ENCODE data around the gene CADPS2.

CADPS2 gene

DNA sequence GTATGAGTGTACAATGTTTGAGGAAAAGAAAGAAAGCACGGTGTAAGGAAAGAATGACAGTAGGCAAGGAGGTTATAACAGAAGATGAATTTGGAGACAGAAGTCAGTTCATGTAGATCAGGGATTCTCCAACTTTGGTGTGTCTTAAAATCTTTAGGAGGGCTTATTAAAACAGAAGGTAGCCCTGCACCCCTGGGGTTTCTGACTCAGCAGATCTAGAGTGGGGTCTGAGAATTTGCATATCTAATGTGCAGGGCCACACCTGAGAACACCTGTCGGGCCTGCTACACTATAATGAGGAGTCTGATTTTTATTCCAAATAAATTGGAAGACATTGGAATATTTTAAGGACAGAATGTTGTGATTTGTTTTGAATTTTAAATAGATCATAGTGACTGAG lies 307.9 kb downstream of the CADPS2 start:
- Histone ChIP-seq H3K36me3 (replicated peaks; ENCODE audit: insufficient read depth, low read length) (no peaks in the 10 kb centered on the region; the same call in 1 of the 2 replicates), H3F3A (ENCODE audit: insufficient read depth, low read length) (no peaks in the 10 kb centered on the region), H4K20me1 (ENCODE audit: insufficient read depth, low read length) (no peaks in the 10 kb centered on the region), H3K9me3 (replicated peaks; ENCODE audit: insufficient read depth, low read length) (no peaks in the 10 kb centered on the region), H3K4me2 (ENCODE audit: low read depth, low read length) (no peak overlapping the region), H3K27ac (ENCODE audit: low read length) (no peak overlapping the region), H3K4me1 (ENCODE audit: low read length) (no peaks in the 10 kb centered on the region), H3K79me2 (ENCODE audit: low read length) (no peaks in the 10 kb centered on the region), H3K9ac (ENCODE audit: low read length) (no peak overlapping the region), H3K9me2 (replicated peaks; ENCODE audit: insufficient read depth, low read length) (no peaks in the 10 kb centered on the region), H2AFZ (ENCODE audit: low read length) (no peak overlapping the region), H3K27me3 (replicated peaks; ENCODE audit: insufficient read depth, low read length) (no peaks in the 10 kb centered on the region), H3K4me3 (ENCODE audit: low read length) (no peak overlapping the region)
- no peak for DNase-seq
- TF ChIP-seq EZH2phosphoT487 (IDR thresholded peaks at IDR 0.05; ENCODE audit: low read length) (no peak), EZH2 (optimal IDR thresholded peaks at IDR 0.05; ENCODE audit: low read depth, low read length) (no peak)
- TF ChIP-seq, protein P1, sequence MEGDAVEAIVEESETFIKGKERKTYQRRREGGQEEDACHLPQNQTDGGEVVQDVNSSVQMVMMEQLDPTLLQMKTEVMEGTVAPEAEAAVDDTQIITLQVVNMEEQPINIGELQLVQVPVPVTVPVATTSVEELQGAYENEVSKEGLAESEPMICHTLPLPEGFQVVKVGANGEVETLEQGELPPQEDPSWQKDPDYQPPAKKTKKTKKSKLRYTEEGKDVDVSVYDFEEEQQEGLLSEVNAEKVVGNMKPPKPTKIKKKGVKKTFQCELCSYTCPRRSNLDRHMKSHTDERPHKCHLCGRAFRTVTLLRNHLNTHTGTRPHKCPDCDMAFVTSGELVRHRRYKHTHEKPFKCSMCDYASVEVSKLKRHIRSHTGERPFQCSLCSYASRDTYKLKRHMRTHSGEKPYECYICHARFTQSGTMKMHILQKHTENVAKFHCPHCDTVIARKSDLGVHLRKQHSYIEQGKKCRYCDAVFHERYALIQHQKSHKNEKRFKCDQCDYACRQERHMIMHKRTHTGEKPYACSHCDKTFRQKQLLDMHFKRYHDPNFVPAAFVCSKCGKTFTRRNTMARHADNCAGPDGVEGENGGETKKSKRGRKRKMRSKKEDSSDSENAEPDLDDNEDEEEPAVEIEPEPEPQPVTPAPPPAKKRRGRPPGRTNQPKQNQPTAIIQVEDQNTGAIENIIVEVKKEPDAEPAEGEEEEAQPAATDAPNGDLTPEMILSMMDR (IDR thresholded peaks at IDR 0.05; ENCODE audit: low read length): no peak

DNA sequence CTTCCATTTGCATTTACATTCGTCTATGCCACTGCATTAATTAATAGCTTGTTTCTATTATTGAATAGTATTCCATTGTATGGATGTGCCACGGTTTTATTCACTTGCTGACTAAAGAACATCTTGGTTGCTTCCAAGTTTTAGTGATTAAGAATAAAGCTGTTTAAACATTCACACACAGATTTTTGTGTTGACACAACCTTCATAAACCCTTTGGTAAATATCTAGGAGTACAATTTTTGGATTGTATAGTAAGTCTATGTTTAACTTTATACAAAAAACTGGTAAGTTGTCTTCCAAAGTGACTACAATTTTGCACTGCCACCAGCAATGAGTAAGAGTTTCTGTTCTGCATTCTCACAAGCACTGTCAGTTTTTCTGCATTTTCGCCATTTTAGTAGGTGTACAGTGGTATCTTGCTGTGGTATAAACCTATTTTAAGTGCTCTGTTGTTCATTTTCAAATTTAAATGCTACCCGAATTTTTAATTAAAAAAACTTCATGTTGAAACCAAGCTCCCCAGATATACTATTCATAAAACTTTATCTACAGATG lies 308.7 kb downstream of the CADPS2 start:
- no peaks in the 10 kb centered on the region for H3K27me3 ChIP-seq (replicated peaks; ENCODE audit: insufficient read depth, low read length)
- no peaks in the 10 kb centered on the region for H3K79me2 ChIP-seq (ENCODE audit: low read length)
- DNase-seq: no peak
- no peak overlapping the region for H3K4me3 ChIP-seq (ENCODE audit: low read length)
- no peaks in the 10 kb centered on the region for H3F3A ChIP-seq (ENCODE audit: insufficient read depth, low read length)
- H3K4me1 ChIP-seq (ENCODE audit: low read length): no peaks in the 10 kb centered on the region
- TF ChIP-seq EZH2phosphoT487 (IDR thresholded peaks at IDR 0.05; ENCODE audit: low read length) (no peak), EZH2 (optimal IDR thresholded peaks at IDR 0.05; ENCODE audit: low read depth, low read length) (no peak)
- TF ChIP-seq, protein P1 (IDR thresholded peaks at IDR 0.05; ENCODE audit: low read length): no peak
- H3K4me2 ChIP-seq (ENCODE audit: low read depth, low read length): no peak overlapping the region
- no peaks in the 10 kb centered on the region for H4K20me1 ChIP-seq (ENCODE audit: insufficient read depth, low read length)
- no peaks in the 10 kb centered on the region for H3K9me3 ChIP-seq (replicated peaks; ENCODE audit: insufficient read depth, low read length)
- H3K27ac ChIP-seq (ENCODE audit: low read length): no peak overlapping the region
- H2AFZ ChIP-seq (ENCODE audit: low read length): no peak overlapping the region
- no peaks in the 10 kb centered on the region for H3K9me2 ChIP-seq (replicated peaks; ENCODE audit: insufficient read depth, low read length)
- no peaks in the 10 kb centered on the region; the same call in 1 of the 2 replicates for H3K36me3 ChIP-seq (replicated peaks; ENCODE audit: insufficient read depth, low read length)
- no peak overlapping the region for H3K9ac ChIP-seq (ENCODE audit: low read length)

DNA sequence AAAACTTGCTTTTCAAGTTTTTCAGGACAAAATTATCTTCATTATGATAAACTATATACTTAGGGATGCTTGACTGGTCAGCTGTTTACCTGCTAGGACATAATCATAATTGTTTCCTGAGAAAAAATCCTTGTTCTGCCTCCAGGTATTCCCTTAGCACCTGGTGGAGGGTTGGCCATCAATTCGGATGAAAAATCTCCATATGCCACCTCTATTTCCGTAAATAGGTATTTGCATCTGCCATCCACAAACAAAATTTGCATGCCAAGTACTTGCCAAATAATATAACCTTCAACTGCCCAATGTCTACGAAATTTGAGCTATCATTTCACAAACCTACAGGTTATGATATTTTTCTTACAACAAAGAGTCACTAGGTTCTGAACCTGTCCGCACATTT lies 313.6 kb downstream of the CADPS2 start:
- Histone ChIP-seq H3K27ac (ENCODE audit: low read length) (no peak overlapping the region), H4K20me1 (ENCODE audit: insufficient read depth, low read length) (no peaks in the 10 kb centered on the region), H2AFZ (ENCODE audit: low read length) (no peak overlapping the region), H3K27me3 (replicated peaks; ENCODE audit: insufficient read depth, low read length) (no peaks in the 10 kb centered on the region), H3F3A (ENCODE audit: insufficient read depth, low read length) (no peaks in the 10 kb centered on the region), H3K36me3 (replicated peaks; ENCODE audit: insufficient read depth, low read length) (no peaks in the 10 kb centered on the region), H3K9ac (ENCODE audit: low read length) (no peak overlapping the region), H3K4me3 (ENCODE audit: low read length) (no peak overlapping the region), H3K9me2 (replicated peaks; ENCODE audit: insufficient read depth, low read length) (no peaks in the 10 kb centered on the region), H3K4me2 (ENCODE audit: low read depth, low read length) (no peak overlapping the region), H3K4me1 (ENCODE audit: low read length) (no peaks in the 10 kb centered on the region), H3K9me3 (replicated peaks; ENCODE audit: insufficient read depth, low read length) (no peaks in the 10 kb centered on the region), H3K79me2 (ENCODE audit: low read length) (no peaks in the 10 kb centered on the region)
- no peak for DNase-seq
- no peak for TF ChIP-seq EZH2phosphoT487 (IDR thresholded peaks at IDR 0.05; ENCODE audit: low read length)
- TF ChIP-seq EZH2 (optimal IDR thresholded peaks at IDR 0.05; ENCODE audit: low read depth, low read length): no peak
- TF ChIP-seq, protein P1 (IDR thresholded peaks at IDR 0.05; ENCODE audit: low read length): no peak

Measured in MM.1S (cell line).